T-helper 2 cell (primary cell): ENCODE data around the gene DCN.

Experiments
- DNase-seq, 5 experiments: peaks; one replicate each; pipeline versions ENCODE4 v3.0.0 to v3.0.0-alpha.2; 2012 to 2022

The DCN gene

DNA sequence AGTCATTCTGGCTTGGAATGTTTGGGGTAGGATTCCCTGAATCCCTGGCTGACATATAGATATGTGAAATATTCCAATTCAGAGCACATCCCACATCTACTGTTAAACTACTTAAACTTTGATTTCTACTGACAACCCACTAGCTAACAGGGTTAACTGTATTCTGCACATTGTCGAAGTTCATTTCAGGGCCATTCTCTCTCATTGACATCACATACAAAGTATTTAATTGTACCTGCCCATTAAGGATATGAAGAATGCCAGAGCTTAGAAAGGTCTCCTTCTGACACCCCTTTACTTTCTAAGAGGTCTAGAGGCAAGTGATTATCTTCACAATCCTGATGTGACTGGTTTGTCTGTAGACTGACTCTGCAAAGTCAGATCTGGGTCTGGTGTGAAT, 2.8 kb upstream of the DCN start:
- DNase-seq = no peak

DNA sequence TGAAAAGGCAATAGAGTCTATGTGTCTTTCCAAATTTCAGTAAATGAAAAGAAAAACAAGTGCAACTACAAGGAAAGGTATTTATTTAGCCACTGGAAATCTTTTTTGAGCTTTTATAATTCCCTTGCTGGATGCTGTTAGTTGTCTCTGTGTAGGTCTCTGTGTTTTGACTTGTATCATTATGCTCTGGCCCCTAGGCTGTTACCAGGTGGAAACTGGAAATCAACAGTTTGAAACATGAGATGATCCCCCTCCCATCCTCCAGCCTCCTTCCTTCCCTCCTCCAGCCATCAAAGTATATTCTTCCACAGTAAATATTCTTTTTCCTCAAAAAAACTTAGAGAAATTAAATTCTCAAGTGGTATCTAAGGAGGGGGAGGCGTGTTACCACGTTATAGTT, 934 bp upstream of the DCN start:
- no peak for DNase-seq

DNA sequence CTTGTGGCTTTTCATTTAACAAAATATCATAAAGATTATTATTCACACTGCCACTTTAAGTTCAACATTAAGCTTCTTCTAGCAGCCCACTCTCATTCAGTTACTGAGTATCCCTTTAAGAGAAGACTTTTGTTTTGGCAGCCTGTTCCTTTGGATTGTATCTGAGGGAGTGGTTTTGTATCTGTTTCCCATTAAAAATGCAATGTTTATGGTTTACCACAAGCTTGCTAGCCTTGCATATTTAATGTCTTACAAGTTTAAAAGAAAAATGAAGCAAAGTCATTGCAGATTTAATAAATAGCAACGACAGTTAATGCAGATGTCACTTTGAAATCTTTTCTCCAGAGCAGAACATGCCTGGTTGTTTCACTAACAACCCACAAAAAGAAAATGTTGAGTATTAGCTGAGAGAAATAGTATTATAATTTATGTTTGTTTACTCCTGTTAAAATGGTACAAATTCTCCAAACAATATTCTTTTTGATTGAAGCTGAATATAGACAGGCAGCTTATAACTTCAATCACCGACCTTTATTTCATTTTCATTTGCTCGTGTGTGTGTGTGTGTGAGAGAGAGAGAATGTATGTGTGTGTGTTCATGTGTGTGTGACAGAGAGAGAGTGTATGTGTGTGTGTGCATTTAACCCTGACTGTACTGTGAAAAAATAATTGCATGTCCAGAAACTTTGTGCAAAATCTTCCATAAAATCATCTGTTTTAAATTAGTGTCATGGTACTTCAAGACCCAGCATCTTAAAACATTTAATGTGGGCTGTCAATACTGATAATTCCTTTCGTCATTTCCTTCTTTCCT, 1.8 kb downstream of the DCN start:
- DNase-seq = no peak

DNA sequence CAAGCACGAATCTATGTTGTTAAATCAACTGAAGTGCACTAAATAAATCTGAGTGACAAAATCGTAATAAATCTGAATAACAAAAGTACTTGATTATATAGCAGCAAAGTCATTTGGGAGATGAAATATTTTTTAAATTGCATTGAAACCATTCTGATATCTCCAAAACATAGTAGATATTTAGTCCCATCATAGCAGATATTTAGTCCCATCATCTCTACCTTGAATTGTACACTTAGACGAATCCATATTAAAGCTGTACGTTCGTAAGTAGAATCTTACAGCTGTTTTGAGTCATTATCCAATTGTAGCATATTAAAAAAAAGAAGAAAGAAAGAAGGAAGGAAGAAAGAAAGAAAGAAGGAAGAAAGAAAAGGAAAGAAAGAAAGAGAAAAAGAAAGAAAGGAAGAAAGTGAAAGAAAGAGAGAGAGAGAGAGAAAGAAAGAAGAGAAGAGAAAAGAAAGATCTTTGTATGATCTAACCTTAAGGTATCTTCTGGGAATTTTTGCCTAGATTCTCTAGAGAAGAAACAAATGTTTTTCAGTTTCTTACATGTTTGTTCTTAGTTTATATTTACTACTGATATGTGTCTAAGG, 2.6 kb downstream of the DCN start:
- DNase-seq = no peak

DNA sequence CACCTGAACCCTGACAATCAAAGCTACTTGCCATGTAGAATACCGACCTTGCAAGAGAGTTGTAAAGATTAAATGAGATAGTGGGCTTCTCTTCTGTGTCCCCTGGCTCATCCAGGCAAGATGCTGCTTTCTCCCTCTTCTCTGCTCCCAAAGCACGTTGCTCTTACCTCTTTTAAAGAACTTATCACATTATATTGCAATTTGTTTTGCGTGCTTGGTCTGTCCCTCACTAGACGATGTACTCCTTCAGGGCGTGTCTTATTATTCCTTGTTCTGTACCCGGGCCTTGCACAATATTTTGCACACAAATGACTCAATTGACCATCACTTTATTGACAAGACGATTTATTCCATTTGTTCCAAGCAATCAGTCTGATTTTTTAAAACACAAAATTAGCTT, 3.3 kb downstream of the DCN start:
- DNase-seq = no peak

DNA sequence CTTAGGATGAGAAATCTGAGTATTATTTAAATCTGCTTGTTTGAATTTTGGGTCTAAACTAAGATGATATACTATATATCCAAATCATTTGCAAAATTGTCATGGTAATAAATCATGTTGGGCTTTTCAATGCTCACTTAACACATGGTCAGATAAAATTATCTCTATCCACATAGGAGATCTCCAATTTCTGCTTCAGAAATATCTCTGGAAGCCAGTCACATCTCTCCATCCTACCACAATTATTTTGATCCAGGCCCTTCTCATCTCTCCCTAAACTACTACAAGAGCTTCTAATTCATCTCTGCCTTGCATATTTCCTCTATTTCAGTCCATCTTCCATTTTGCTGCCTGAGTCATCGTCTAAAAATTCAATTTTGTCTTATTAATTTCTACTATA, 3.8 kb downstream of the DCN start:
- DNase-seq = no peak

DNA sequence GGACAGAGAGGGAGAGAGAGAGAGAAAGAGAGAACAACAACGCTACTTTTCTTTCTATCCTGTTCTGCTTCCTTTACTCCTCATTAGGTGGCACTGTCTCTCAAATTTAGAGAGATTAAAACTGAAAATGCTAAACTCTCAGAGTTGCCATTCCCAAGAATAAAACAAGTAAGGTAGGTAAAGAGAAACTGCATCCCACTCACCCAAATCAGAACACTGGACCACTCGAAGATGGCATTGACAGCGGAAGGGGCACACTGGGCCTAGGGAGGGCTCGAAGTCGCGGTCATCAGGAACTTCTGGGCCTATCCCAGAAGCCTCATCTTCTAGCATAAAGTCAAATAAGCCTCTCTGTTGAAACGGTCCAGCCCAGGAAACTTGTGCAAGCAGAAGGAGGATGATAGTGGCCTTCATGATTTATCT, 4.5 kb downstream of the DCN start:
- no peak for DNase-seq

DNA sequence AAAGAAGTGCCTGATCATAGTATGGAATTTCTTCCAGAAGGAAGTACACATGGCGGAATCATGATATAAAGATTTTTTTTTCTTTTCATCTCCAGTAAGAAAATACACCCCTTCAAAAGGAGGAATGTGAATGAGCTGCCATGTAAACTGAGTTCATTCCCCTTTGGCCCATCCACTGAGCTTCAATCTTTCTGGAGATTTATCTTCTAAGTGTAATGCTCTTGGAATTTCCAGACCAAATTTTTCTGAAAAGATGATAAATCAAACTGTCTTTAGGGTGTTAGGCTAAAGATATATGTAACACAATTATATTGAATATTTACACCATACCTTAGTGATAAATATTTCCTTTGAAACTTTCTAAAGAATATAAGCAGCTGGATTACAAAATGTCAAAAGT, 5.2 kb downstream of the DCN start:
- DNase-seq = no peak

DNA sequence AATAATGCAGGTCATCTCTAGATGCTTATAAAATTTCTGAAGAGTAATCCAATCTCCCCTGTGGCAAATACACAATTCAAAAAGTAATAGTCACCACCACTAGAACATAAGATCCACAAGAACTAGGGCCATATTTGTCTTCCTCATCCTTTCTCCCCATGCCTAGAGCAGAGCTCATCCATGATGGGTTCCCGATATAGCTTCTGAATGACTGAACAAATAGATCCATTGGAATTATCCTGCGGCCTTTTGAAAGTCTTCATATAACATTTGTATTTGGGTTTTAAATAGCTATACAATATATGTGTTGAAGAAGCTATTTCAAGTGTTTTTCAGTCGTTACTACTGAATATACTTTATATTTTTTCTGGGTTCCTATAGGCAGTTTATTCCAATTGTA, 5.7 kb downstream of the DCN start:
- DNase-seq = no peak

DNA sequence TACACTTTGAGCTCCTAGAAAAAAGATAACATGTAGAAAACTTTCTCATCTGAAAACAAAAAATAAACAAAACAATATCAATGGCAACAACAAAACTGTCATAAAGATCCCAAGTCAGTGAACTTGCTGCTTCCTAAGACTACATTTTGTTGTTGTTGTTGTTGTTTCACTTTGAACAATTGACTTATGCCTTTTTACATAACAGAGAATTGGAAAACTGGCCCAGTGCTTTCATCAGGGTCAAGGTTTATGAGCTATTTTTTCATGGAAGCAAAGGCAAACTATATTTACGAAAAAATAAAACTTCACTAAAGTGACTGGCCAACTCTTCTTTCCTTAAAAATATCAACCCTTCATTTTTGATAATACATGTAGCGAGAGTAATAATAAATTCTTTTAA, 6.3 kb downstream of the DCN start:
- DNase-seq = no peak

DNA sequence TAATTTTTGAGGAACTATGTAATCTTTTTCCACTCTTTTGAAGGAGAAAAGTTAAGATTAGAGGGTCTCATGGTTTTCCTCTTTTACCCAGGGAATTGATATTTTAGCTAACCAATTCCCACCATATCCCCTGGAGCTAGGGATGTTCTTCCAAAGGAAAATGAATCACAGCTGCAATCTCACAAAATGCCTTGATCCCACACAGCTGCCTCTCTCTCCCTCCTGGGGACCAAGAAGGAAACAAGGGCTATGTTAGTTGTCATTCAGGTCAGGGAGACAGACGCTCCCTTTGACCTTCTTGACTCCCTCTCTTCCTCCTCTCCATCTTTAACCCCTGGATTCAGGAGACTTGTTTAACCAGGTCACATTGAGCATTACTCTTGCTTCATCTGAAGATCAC, 9.5 kb downstream of the DCN start:
- no peak for DNase-seq

DNA sequence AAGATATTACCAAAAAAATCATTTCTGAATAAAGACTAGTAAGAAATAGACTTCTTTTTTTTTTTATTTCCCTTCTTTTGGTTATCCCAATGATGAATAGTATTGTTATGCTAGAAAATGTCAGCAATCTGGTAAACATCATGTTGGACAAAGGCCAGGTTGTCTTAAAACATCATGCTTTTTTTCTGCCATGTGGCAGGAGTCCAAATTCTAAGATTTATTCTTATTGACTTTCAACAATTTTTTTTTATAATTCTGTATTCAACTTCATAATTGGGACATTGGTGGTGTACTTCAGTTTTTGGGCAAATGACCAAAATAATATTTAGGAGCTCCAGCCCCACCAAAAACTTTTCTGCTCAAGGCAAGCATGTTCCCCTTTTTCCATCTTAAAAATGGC, 10.5 kb downstream of the DCN start:
- DNase-seq = no peak

DNA sequence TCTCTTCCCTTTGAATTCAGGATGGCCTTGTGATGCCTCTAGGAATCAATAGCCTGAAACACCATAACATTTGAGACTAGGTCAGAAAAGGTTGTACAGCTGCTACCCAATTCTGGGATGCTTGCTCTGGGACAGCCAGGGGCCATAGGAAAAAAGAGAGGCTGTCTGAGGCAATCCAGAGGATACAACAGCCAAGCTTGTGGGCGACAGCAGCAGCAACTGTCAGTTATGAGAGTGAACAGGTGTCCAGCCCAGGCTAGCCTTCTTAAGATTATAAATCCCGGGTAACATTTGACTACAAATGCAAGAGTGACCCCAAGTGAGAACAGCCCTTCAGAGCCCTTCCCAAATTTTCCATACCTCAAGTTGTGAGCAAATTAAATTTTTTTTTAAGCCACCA, 11.1 kb downstream of the DCN start:
- DNase-seq = no peak

DNA sequence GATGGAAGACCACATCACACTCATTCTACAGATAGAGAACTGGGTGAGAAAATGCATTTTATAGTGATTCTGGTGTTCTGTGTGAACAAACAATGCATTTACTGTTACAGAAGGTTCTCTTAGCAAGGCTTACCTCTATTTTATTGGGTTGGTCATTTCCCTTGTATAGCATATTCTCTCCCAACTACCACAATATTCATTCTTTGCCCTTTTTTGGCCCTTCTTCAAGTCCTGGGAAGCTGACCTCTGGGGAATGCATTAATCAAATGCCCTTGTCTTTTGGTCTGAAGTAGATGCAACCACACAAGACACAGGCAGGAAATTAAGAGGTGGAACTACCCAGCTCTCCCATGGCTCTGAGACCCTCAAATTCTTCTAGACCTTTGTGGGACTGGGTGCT, 19.5 kb downstream of the DCN start:
- DNase-seq = no peak

DNA sequence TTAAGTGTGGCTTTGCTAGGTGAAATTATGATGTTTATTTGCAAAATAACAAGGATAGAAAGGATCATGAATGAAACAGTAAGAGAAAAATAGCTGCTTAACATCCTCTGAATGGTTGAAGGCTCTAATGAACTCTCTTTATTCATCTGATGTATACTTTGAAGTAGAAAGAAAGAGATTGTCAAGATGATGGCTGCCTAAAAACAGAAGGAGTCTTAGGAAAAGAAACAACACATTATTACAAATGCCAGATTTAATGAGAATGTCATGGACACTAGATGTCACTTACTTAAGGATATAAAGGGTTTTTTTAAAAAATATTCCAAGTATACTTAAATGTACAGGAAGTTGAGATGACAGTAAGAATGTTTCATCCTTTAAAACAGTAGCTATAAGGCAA, 21.6 kb downstream of the DCN start:
- no peak for DNase-seq

DNA sequence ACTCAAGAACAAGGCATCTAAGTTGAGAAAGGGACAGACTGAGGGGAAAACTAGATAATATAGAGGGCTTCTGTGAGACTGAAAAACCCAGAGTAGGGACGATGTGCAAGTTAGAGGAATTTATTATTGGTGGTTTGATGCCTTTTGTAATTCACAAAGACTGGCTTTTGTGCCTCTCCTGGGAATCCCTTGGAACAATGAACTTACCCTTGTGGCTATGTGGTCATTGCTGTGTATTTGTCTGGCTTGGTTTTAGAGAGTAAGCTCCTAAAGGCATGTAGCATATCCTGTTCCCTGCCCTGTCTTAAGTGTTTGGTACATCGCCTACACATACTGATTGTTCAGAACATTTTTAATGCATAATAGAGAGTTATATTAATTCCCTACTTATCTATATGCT, 26.6 kb downstream of the DCN start:
- no peak for DNase-seq

DNA sequence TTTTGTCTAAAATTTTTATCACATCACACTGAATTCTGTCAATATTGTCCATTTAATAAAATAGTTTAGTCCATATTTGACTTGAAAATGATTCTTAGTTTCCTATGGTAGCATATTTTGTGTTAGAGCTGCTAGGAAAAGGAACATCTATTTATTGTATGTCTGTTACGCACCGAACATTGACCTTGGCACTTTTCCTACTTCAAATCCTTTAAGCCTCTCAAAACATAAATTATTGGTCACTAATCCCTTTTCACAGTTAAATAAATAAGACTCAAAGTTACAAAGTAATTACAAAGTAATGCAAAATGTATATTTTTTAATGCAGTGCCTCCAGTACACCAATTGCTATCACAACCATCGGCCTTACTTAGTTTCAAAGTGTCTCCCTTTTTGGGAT, 28.5 kb downstream of the DCN start:
- DNase-seq = no peak

DNA sequence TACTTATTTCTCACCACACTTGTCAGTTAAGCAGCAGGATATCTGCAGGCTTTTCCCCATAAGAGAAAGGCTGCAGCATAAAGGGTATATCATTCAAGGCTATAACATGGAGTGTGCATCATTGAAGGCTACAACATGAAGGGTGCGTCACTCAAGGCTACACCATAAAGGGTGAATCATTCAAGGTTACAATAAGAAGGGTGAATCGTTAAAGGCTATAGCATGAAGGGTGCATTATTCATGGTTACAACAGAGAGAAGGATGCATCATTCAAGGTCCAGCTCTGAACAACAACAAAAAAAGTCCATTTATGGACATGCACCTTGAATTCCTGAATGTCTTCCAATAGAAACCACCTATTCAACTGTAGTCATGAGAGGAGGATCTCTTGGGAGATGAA, 38.6 kb downstream of the DCN start:
- DNase-seq = no peak

DNA sequence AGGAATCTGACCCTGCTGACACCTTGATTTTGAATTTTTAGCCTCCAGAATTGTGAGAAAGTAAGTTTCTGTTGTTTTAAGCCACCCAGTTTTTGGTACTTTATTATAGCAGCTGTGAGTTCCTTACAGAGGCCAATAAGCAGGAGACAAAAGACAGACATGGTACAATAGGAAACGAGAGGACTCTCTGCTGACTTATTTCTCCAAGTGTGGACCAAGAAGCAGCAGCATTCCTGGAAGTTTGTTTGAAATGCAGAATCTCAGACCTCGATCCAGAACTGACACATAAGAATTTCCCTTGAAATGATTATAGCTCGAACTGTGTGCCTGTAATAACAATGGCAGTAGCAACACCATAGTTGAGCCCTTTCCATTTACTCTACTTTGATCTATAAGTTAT, 39.4 kb downstream of the DCN start:
- no peak for DNase-seq

DNA sequence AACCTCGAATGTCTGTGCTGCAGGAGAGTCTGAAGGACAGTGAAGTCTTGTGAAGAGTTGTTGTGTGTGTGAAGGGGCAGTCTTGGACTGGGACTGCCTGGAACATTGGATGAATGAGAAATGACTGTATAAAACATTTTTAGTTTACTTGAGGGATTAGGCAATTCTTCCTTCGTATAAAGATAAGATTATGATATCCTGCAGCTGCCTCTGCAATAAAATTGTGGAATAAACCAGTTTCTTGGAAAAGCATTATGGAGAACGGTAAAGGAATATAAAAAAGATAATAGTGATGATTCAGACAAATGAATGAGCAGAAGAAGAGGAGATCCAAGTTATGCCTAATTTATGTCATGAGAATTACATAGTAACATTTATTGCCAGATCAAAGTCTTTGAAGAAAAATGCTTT, 40.4 kb downstream of the DCN start:
- DNase-seq = no peak

DNA sequence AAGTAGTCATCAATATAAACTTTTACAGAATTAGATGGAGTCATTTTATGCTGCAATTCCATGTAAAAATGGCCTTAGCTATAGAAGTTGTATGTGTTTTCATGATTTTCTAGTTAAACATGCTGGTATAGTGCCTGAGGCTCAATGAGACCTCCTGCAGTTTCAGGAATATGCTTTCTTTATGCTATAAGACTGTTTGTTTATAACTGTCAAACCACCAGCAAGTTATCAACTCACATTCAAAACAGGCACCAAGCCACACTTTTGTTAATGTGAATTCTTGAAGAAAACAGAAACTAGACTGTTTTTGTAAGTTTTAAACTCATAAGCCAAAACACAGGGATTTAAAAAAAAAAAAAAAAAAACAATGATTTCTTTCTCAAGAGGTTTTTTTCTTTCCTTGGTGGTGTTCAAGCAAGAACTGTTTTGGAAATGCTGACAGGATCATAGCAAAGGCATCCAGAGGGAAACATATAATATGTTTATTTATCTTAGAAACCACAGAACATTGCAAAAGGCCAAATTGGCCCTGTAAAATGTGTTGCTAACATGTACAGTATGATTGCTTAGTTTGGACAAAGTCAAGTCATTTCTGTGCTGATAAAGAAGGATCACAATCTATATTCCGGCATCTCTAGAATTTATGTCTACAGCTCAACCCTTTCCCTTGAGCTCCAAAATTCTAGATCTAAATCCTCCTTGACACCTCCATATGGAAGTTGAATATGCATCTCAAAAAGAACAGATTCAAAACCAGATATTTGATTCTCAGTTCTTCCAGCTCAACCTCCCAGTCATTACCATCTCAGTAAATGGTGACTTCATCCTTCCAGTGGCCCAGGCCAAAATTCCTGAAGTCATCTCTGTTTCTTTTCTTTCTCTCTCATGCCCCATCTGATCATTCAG, 42.3 kb downstream of the DCN start:
- no peak for DNase-seq

DNA sequence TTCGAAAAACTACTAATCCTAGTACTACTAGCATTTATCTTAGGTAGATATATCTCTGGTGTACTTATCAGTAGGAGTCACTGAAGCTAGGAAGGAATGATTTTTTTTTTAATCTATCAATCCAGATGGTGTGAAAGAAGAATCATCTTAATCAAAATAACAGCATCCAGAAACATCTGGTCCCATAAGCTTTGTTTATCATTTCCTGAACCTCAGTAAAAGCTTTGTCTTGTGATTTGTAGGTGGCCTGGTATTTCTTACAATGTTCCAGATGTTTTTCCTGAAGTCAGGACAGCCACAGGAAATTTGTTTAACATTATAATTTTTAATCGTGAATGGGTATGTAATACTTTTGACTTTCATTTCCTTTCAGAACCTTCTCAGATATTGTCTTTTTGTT, 43.3 kb downstream of the DCN start:
- DNase-seq = no peak

DNA sequence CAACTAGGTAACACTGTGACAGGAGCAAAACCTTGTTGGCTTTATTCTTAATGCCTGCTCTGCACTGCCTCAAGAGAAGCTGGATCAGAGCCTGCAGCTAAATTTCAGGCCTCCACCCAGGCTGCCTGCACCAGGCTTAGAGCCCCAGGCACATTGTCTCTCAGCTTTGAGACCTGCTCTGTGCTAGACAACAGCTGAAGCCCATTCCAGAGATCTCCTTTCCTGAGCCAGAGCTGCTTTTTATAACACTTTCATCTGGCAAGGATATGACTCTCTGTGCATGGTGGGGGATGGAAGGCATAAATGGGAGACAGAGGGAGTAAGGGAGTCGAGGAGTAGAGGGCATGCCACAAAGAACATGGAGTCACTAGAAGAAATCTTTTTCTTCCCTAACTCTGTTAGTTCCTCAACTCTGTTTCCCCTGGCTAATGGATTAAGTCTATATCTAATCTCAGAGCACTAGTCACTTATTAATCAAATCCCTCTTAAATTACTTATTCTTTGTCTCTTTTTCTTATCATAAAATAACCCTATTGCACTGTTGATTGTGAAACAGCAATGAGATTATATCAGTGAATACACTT, 44.2 kb downstream of the DCN start:
- no peak for DNase-seq
